H9 (cell line): ENCODE results near the gene ZNF577. TPM values are rescaled to one million over a fixed set of nuclear protein-coding genes. Genes with fewer than 3 reads are reported as not detected.

ENCODE experiments used
- DNase-seq: peaks from one replicate; pipeline ENCODE4 v3.0.0-alpha.2; 2017
- H2AFZ ChIP-seq: one replicate; pipeline ENCODE4 v1.6.1; 2013; ENCODE audit warnings: mild to moderate bottlenecking, low read length, control low read depth, moderate library complexity
- H2AK5ac ChIP-seq: 2 replicates; pipeline ENCODE4 v1.6.1; 2013; ENCODE audit warnings: low read length, control low read depth, mixed read lengths; ENCODE audit not compliant: insufficient read length
- H2BK120ac ChIP-seq: one replicate; pipeline ENCODE4 v1.6.1; 2013; ENCODE audit warnings: low read depth, mild to moderate bottlenecking, low read length, control low read depth, inconsistent platforms; ENCODE audit not compliant: poor library complexity, severe bottlenecking
- H2BK12ac ChIP-seq: 2 replicates; pipeline ENCODE4 v1.6.1; 2013; ENCODE audit warnings: low read length, control low read depth, mixed read lengths, low read depth; ENCODE audit not compliant: insufficient read length
- H2BK15ac ChIP-seq: 2 replicates; pipeline ENCODE4 v1.6.1; 2013; ENCODE audit warnings: low read depth, low read length, control low read depth
- H2BK20ac ChIP-seq: one replicate; pipeline ENCODE4 v1.6.1; 2013; ENCODE audit warnings: low read depth, mild to moderate bottlenecking, low read length, control low read depth, inconsistent platforms; ENCODE audit not compliant: poor library complexity, severe bottlenecking
- H2BK5ac ChIP-seq: 2 replicates; pipeline ENCODE4 v1.6.1; 2013; ENCODE audit warnings: low read length, control low read depth, mixed read lengths; ENCODE audit not compliant: insufficient read length
- H3K14ac ChIP-seq: 2 replicates; pipeline ENCODE4 v1.6.1; 2013; ENCODE audit warnings: low read length, control low read depth; ENCODE audit not compliant: insufficient read depth
- H3K18ac ChIP-seq: 2 replicates; pipeline ENCODE4 v1.6.1; 2013; ENCODE audit warnings: low read depth, mild to moderate bottlenecking, mixed read lengths, low read length, control low read depth; ENCODE audit not compliant: insufficient read length
- H3K23ac ChIP-seq: 2 replicates; pipeline ENCODE4 v1.6.1; 2013; ENCODE audit warnings: low read length, control low read depth, mixed read lengths, low read depth; ENCODE audit not compliant: insufficient read length
- H3K23me2 ChIP-seq: 2 replicates; pipeline ENCODE4 v1.6.1; 2013; ENCODE audit warnings: low read depth, mild to moderate bottlenecking, mixed read lengths, low read length, control low read depth; ENCODE audit not compliant: insufficient read length, poor library complexity, severe bottlenecking
- H3K27ac ChIP-seq: 2 replicates; pipeline ENCODE4 v1.5.1; 2013; ENCODE audit warnings: low read length, control low read depth, mixed read lengths, low read depth; ENCODE audit not compliant: insufficient read length
- H3K27me3 ChIP-seq: 2 replicates; pipeline ENCODE4 v1.6.1; 2013; ENCODE audit warnings: low read length, control low read depth, inconsistent platforms; ENCODE audit not compliant: insufficient read depth
- H3K4ac ChIP-seq: 2 replicates; pipeline ENCODE4 v1.6.1; 2013; ENCODE audit warnings: low read depth, mild to moderate bottlenecking, control low read depth, inconsistent platforms, low read length, moderate library complexity
- H3K4me1 ChIP-seq: 2 replicates; pipeline ENCODE4 v1.6.1; 2013; ENCODE audit warnings: low read length, control low read depth, inconsistent platforms; ENCODE audit not compliant: insufficient read depth
- H3K4me2 ChIP-seq: 2 replicates; pipeline ENCODE4 v1.6.1; 2013; ENCODE audit warnings: low read length, control low read depth, mixed read lengths; ENCODE audit not compliant: insufficient read length, insufficient read depth
- H3K56ac ChIP-seq: 2 replicates; pipeline ENCODE4 v1.6.1; 2013; ENCODE audit warnings: low read depth, mild to moderate bottlenecking, mixed read lengths, low read length, control low read depth; ENCODE audit not compliant: insufficient read length
- H3K79me1 ChIP-seq: 2 replicates; pipeline ENCODE4 v1.6.1; 2013; ENCODE audit warnings: low read depth, mild to moderate bottlenecking, moderate library complexity, low read length, control low read depth, inconsistent platforms; ENCODE audit not compliant: insufficient read depth, poor library complexity, severe bottlenecking
- H3K79me2 ChIP-seq: 2 replicates; pipeline ENCODE4 v1.6.1; 2013; ENCODE audit warnings: low read length, control low read depth, inconsistent platforms; ENCODE audit not compliant: insufficient read depth
- H3K9ac ChIP-seq: 2 replicates; pipeline ENCODE4 v1.6.1; 2013; ENCODE audit warnings: low read length, control low read depth, mixed read lengths; ENCODE audit not compliant: insufficient read length; ENCODE audit errors: extremely low read depth
- H3K9me3 ChIP-seq: one replicate; pipeline ENCODE4 v1.6.1; 2013; ENCODE audit warnings: low read depth, low read length, inconsistent platforms; ENCODE audit not compliant: control insufficient read depth
- H3T11ph ChIP-seq: one replicate; pipeline ENCODE4 v1.6.1; 2013; ENCODE audit warnings: mild to moderate bottlenecking, low read length, control low read depth, inconsistent platforms
- H4K20me1 ChIP-seq: one replicate; pipeline ENCODE4 v1.6.1; 2013; ENCODE audit not compliant: control insufficient read depth, insufficient read length, insufficient read depth
- H4K5ac ChIP-seq: 2 replicates; pipeline ENCODE4 v1.6.1; 2013; ENCODE audit warnings: low read depth, mild to moderate bottlenecking, mixed read lengths, low read length, control low read depth; ENCODE audit not compliant: insufficient read length
- H4K8ac ChIP-seq: replicated peaks from 2 replicates; pipeline ENCODE4 v1.6.1; 2013; ENCODE audit warnings: low read length, control low read depth, mixed read lengths, low read depth; ENCODE audit not compliant: insufficient read length
- H4K91ac ChIP-seq: 2 replicates; pipeline ENCODE4 v1.6.1; 2013; ENCODE audit warnings: low read depth, mild to moderate bottlenecking, moderate library complexity, mixed read lengths, low read length, control low read depth; ENCODE audit not compliant: insufficient read length
- H3K27ac Mint-ChIP-seq, 3 experiments: 2 replicates in 2 of 3; 3 replicates in 1 of 3; pipeline ENCODE4 v1.8.0; 2020 to 2021; ENCODE audit warnings: mixed read lengths in 3 of 3, mild to moderate bottlenecking in 1 of 3, moderate library complexity in 1 of 3
- H3K27me3 Mint-ChIP-seq: 2 replicates; pipeline ENCODE4 v1.8.0; 2021; ENCODE audit warnings: low read depth, mild to moderate bottlenecking, moderate library complexity, mixed read lengths
- H3K36me3 Mint-ChIP-seq, 3 experiments: 2 replicates in 2 of 3; 3 replicates in 1 of 3; pipeline ENCODE4 v1.8.0; 2020 to 2021; ENCODE audit warnings: low read depth in 3 of 3, mixed read lengths in 3 of 3; ENCODE audit not compliant: insufficient read depth in 1 of 3
- H3K4me1 Mint-ChIP-seq, 2 experiments: 2 replicates each; pipeline ENCODE4 v1.8.0; 2020; ENCODE audit warnings: mixed read lengths in 2 of 2
- H3K4me3 Mint-ChIP-seq, 2 experiments: 2 replicates in 1 of 2; 3 replicates in 1 of 2; pipeline ENCODE4 v1.8.0; 2020 to 2021; ENCODE audit warnings: mild to moderate bottlenecking in 2 of 2, mixed read lengths in 2 of 2, moderate library complexity in 1 of 2
- H3K9me3 Mint-ChIP-seq, 2 experiments: 2 replicates in 1 of 2; 3 replicates in 1 of 2; pipeline ENCODE4 v1.8.0; 2020; ENCODE audit warnings: mild to moderate bottlenecking in 2 of 2, mixed read lengths in 2 of 2, moderate library complexity in 1 of 2
- CTCF ChIP-seq: fragments of 200-600 bp; sonication (generic); conservative IDR thresholded peaks from 3 replicates; pipeline ENCODE4 v1.8.0; 2021; ENCODE audit warnings: antibody characterized with exemption, mild to moderate bottlenecking
- WGBS: extraction: QIAGEN DNeasy Blood & Tissue Kit; methylation state at CpG from one replicate; pipeline ENCODE4 v1.1.7; 2013; ENCODE audit warnings: missing lambda C conversion rate, low lambda C conversion rate, mixed read lengths; ENCODE audit not compliant: insufficient read length; ENCODE audit errors: extremely low coverage; 5-methylcytosine and 5-hydroxymethylcytosine counted together
- total RNA-seq: library from RNA; stranded (reverse); gene quantifications from 2 replicates; pipeline ENCODE4 v1.2.1, GENCODE V29; 2021

ZNF577 gene
- total RNA-seq, 1 experiment from 2014 or later: 42.1 TPM

DNA sequence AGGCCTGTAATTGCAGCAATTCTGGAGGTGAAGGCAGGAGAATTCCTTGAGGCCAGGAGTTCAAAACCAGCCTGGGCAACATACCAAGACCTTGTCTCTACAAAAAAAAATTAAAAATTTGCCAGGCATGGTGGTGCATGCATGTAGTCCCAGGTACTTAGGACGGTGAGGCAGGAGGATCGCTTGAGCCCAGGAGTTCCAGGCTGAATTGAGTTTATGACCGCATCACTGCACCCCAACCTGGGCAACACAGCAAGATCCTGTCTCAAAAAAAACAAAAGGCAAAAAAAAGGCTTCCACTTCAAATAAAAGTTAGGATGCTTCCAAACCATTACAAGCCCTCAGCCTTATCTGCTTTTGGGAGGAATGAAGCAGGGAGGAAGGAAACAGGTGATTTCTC lies 5.2 kb downstream of the ZNF577 start:
- TF ChIP-seq CTCF: no peak
- H4K5ac ChIP-seq: no peak overlapping the region
- H3K56ac ChIP-seq: no peak overlapping the region
- no peak for DNase-seq
- Mint-ChIP-seq H3K36me3 (peaks cover 51 to 93% (median 67%) of the 10 kb centered on the region in 3 experiments), H3K27ac (no peak overlapping the region), H3K27me3 (no peaks in the 10 kb centered on the region), H3K4me3 (no peak overlapping the region), H3K9me3 (peaks cover 44 to 61% of the 10 kb centered on the region in 2 experiments), H3K4me1 (peaks cover 11 to 12% of the 10 kb centered on the region in 2 experiments)
- H3K18ac ChIP-seq: no peak overlapping the region
- H3K4me2 ChIP-seq: no peak overlapping the region
- H2BK20ac ChIP-seq: no peak overlapping the region
- H3K9me3 ChIP-seq: peaks cover 27% of the 10 kb centered on the region
- H2AK5ac ChIP-seq: no peak overlapping the region
- no peak overlapping the region for H3K4ac ChIP-seq
- H3K79me2 ChIP-seq: no peaks in the 10 kb centered on the region; the same call in 1 of the 2 replicates
- no peaks in the 10 kb centered on the region for H3K23me2 ChIP-seq
- H4K20me1 ChIP-seq: no peaks in the 10 kb centered on the region
- no peak overlapping the region for H2BK12ac ChIP-seq
- no peak overlapping the region for H2AFZ ChIP-seq
- no peaks in the 10 kb centered on the region for H3K4me1 ChIP-seq
- no peak overlapping the region for H2BK15ac ChIP-seq
- WGBS: no CpG with 5 or more reads among the region's 3 CpGs
- no peak overlapping the region for H2BK5ac ChIP-seq
- peaks cover 4% of the 10 kb centered on the region for H3K79me1 ChIP-seq
- H3K23ac ChIP-seq: no peak overlapping the region
- no peak overlapping the region for H3K9ac ChIP-seq
- H3K14ac ChIP-seq: no peak overlapping the region
- no peak overlapping the region for H4K8ac ChIP-seq
- H3K27me3 ChIP-seq: no peaks in the 10 kb centered on the region
- no peak overlapping the region for H3T11ph ChIP-seq
- H3K27ac ChIP-seq: no peak overlapping the region
- no peak overlapping the region for H2BK120ac ChIP-seq
- no peak overlapping the region for H4K91ac ChIP-seq
